WERI-Rb-1 (cell line): Measurements from ENCODE around the gene TMEM80.

Source experiments
- DNase-seq: peaks from one replicate; pipeline ENCODE4 v3.0.0-alpha.2; 2020
- H3K27ac ChIP-seq: fragments of 250-450 bp; sonication (Bioruptor Pico); 2 replicates; pipeline ENCODE4 v1.5.1; 2020; ENCODE audit warnings: mild to moderate bottlenecking, moderate library complexity
- H3K27me3 ChIP-seq: fragments of 250-450 bp; sonication (Bioruptor Pico); 2 replicates; pipeline ENCODE4 v1.5.1; 2021; ENCODE audit warnings: mild to moderate bottlenecking, low read depth, moderate library complexity; ENCODE audit not compliant: insufficient read depth, severe bottlenecking
- H3K36me3 ChIP-seq: fragments of 250-450 bp; sonication (Bioruptor Pico); 2 replicates; pipeline ENCODE4 v1.5.1; 2020; ENCODE audit warnings: mild to moderate bottlenecking, moderate library complexity
- H3K4me3 ChIP-seq: 2 replicates; pipeline ENCODE4 v1.5.1; 2011; ENCODE audit warnings: low read depth, mild to moderate bottlenecking, control low read depth, low read length
- H3K9me3 ChIP-seq: fragments of 250-450 bp; sonication (Bioruptor Pico); 2 replicates; pipeline ENCODE4 v1.5.1; 2021; ENCODE audit warnings: mild to moderate bottlenecking, moderate library complexity; ENCODE audit not compliant: severe bottlenecking
- TF ChIP-seq, protein P1 (sequence below): IDR thresholded peaks from 2 replicates; pipeline ENCODE4 v1.5.1; 2011; ENCODE audit warnings: low read depth, mild to moderate bottlenecking, control low read depth, inconsistent platforms, low read length

The TMEM80 gene

DNA sequence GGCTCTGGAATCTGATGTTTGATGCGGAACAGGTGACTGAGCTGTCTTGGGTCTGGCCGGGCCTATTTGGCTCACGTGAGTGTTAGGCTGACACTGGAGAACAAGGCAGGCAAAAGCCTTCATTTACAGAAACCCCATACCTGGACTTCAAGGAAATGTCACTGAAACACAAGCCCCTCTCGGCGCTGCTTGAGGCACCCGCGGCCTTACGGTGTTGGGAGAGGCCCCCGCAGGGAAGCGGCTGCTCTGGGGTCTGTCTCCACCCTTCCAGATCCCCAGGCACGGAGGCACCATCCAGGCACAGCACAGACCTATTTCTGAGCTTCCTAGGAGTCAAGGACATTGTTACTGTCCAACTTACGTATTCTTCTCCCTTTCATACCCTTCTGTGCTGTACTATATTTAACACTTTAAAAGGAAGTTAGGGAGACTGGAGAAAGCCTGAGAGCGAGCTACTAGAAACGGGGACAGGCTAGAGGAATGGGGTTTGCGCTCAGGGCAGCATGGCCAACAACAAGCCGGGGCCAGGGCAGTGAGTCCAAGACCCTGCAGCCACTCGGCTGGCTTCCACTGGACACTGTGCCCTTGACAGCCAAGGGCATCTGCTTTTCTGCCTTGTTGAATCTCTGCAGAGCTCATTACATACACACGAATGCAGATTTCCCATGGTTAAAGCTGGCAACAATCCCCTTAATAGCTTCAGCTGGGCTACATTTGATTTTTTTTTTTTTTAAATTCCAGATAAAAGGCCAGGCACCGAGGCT lies 34.8 kb upstream of the TMEM80 start:
- Histone ChIP-seq H3K9me3 (no peaks in the 10 kb centered on the region), H3K4me3 (no peak overlapping the region), H3K27me3 (no peaks in the 10 kb centered on the region), H3K36me3 (peaks cover 63% of the 10 kb centered on the region), H3K27ac (no peak overlapping the region)
- TF ChIP-seq, protein P1, sequence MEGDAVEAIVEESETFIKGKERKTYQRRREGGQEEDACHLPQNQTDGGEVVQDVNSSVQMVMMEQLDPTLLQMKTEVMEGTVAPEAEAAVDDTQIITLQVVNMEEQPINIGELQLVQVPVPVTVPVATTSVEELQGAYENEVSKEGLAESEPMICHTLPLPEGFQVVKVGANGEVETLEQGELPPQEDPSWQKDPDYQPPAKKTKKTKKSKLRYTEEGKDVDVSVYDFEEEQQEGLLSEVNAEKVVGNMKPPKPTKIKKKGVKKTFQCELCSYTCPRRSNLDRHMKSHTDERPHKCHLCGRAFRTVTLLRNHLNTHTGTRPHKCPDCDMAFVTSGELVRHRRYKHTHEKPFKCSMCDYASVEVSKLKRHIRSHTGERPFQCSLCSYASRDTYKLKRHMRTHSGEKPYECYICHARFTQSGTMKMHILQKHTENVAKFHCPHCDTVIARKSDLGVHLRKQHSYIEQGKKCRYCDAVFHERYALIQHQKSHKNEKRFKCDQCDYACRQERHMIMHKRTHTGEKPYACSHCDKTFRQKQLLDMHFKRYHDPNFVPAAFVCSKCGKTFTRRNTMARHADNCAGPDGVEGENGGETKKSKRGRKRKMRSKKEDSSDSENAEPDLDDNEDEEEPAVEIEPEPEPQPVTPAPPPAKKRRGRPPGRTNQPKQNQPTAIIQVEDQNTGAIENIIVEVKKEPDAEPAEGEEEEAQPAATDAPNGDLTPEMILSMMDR, result no peak
- DNase-seq, result no peak

- TF ChIP-seq, protein P1, result peak; percentile 92
- peaks cover 56% of the 10 kb centered on the region for H3K36me3 ChIP-seq
- no peak overlapping the region for H3K27ac ChIP-seq
- no peaks in the 10 kb centered on the region for H3K27me3 ChIP-seq
- DNase-seq, result peak; percentile 68
- no peak overlapping the region for H3K4me3 ChIP-seq
- H3K9me3 ChIP-seq, result no peaks in the 10 kb centered on the region
Observed at GRCh38 chr11:662689-663274, 32.8 kb upstream of the TMEM80 start.

- Histone ChIP-seq H3K27ac (no peak overlapping the region), H3K9me3 (no peaks in the 10 kb centered on the region), H3K4me3 (no peak overlapping the region), H3K27me3 (no peaks in the 10 kb centered on the region), H3K36me3 (peaks cover 47% of the 10 kb centered on the region)
- no peak for DNase-seq
- TF ChIP-seq, protein P1, result no peak
Observed at GRCh38 chr11:665062-665703, 30.4 kb upstream of the TMEM80 start.

- Histone ChIP-seq H3K36me3 (peaks cover 42% of the 10 kb centered on the region), H3K27ac (no peak overlapping the region), H3K9me3 (no peaks in the 10 kb centered on the region), H3K27me3 (no peaks in the 10 kb centered on the region), H3K4me3 (no peak overlapping the region)
- no peak for DNase-seq
- TF ChIP-seq, protein P1, result no peak
Observed at GRCh38 chr11:665704-666281, 29.8 kb upstream of the TMEM80 start.

DNA sequence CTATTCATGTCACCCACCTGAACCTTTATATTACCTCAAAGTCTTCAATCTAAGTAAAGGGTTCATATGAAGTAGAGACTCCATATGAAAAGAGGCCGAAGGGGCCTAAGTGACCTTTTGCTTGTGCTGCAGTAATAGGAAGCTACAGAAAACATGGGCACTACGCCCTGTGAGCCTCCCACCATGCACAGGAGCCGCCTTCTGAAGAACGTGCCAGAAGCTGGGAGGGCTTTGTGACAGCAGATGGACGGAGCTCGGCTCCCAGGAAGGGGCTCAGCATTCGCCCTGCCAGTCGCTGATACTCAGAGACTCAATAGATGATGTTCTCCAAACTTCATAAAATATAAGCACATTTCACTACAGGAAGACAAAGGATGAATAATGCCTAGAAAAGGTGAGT lies 21.8 kb upstream of the TMEM80 start:
- DNase-seq, result no peak
- H3K27ac ChIP-seq, result no peak overlapping the region
- H3K36me3 ChIP-seq, result peaks cover 57% of the 10 kb centered on the region
- no peaks in the 10 kb centered on the region for H3K9me3 ChIP-seq
- no peak overlapping the region for H3K4me3 ChIP-seq
- no peaks in the 10 kb centered on the region for H3K27me3 ChIP-seq
- TF ChIP-seq, protein P1, result no peak
